Measurements from ENCODE around the gene CIITA. TPM values are rescaled to one million over a fixed set of nuclear protein-coding genes. Genes with fewer than 3 reads are reported as not detected.
"Not testable (repeated sequence)": the region's sequence is repeated elsewhere in the genome, so short reads cannot be mapped to it uniquely, and the experiment has no call there.

CIITA gene
- total RNA-seq, 2 experiments from 2014 or later: 1.8 to 3.2 TPM

DNA sequence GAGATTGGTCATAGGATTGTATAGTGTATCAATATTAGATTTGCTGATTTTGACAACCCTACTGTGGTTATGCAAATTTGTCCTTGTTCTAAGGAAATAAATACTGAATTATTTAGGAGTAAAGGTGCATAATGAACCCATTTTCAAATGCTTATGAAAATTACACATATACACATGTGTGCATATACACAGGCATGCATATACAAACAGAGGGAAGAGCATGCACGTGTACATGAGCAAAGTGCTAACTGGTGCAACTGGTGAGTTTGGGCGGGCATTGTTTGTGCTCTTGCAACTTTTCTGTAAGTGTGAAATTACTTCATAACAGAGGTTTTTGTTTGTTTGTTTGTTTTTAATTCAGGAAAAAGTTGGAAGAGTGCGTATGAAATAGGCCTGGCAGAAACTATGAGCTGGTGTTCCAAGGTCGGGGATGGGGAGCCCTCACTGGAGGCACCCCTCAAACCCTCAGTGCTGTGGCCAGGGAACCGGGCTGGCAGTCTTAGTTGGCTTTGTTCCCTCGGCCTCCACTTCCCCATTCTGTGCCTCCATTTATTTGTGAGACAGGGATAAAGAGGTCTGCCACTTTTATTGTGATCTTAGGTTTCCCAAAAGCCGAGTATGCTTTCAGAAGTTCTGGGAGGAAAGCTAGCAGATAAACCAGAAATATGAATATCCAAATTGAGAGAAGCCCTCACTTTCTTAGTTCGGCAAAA is 59.4 kb downstream of the CIITA start:
- no peak for DNase-seq
- ChIA-PET POLR2A (interaction anchor here (0.8 to 1.2 kb wide), 2 partner anchors 19 to 193 kb away, joined by 3 to 9 read pairs; partner anchors contain the start of gene NUBP1), CTCF (interaction anchor here (0.5 to 2.4 kb wide), 4 partner anchors 13 to 267 kb away, joined by 3 to 16 read pairs (median 4); no protein-coding TSS in a partner anchor)
- no peaks in the 10 kb centered on the region for H3K9me3 Mint-ChIP-seq
- no peak overlapping the region for H3K4me3 Mint-ChIP-seq
- H3K27ac Mint-ChIP-seq: no peak overlapping the region
- no peaks in the 10 kb centered on the region for H3K27me3 Mint-ChIP-seq
- intact Hi-C loops (cut with micrococcal nuclease): no loop called here
- peaks cover 19% of the 10 kb centered on the region for H3K36me3 Mint-ChIP-seq
- peaks cover 69% of the 10 kb centered on the region for H3K4me1 Mint-ChIP-seq (ENCODE audit: low read depth)

- no peak for DNase-seq
- H3K4me1 Mint-ChIP-seq (ENCODE audit: low read depth): peaks cover 69% of the 10 kb centered on the region
- ChIA-PET POLR2A (interaction anchor here (0.8 to 1.2 kb wide), 2 partner anchors 18 to 193 kb away, joined by 3 to 9 read pairs; partner anchors contain the start of gene NUBP1), CTCF (interaction anchor here (0.5 to 2.4 kb wide), 7 partner anchors 14 to 422 kb away, joined by 3 to 16 read pairs (median 3); no protein-coding TSS in a partner anchor)
- peaks cover 17% of the 10 kb centered on the region for H3K36me3 Mint-ChIP-seq
- H3K27ac Mint-ChIP-seq: no peak overlapping the region
- intact Hi-C loops (cut with micrococcal nuclease): no loop called here
- H3K27me3 Mint-ChIP-seq: no peaks in the 10 kb centered on the region
- H3K9me3 Mint-ChIP-seq: no peaks in the 10 kb centered on the region
- peak overlapping the region; percentile 41 for H3K4me3 Mint-ChIP-seq
These were observed 60.3 kb downstream of the CIITA start for GRCh38 chr16:10937068-10937859.

GRCh38 chr16:10938321-10938720 is 61.3 kb downstream of the CIITA start:
- peak overlapping the region; percentile 64 for H3K27ac Mint-ChIP-seq
- ChIA-PET CTCF (interaction anchor here (1.6 to 2.6 kb wide), 2 partner anchors 16 to 423 kb away, joined by 4 to 11 read pairs; no protein-coding TSS in a partner anchor), POLR2A (interaction anchor here (1.2 kb wide), 1 partner anchor 195 kb away, joined by 3 read pairs; the partner anchor contains the start of gene NUBP1)
- H3K4me1 Mint-ChIP-seq (ENCODE audit: low read depth): peaks cover 74% of the 10 kb centered on the region
- no peaks in the 10 kb centered on the region for H3K27me3 Mint-ChIP-seq
- intact Hi-C loops (cut with micrococcal nuclease): loop anchor here (2.0 kb wide), 1 partner anchor 68 kb away; no protein-coding TSS in a partner anchor
- peak; percentile 82 for DNase-seq
- H3K9me3 Mint-ChIP-seq: no peaks in the 10 kb centered on the region
- H3K4me3 Mint-ChIP-seq: peak overlapping the region; percentile 92
- H3K36me3 Mint-ChIP-seq: peaks cover 17% of the 10 kb centered on the region

GRCh38 chr16:10938796-10939648 is 62.0 kb downstream of the CIITA start:
- POLR2A ChIA-PET: interaction anchor here (1.2 kb wide), 1 partner anchor 195 kb away, joined by 3 read pairs; the partner anchor contains the start of gene NUBP1
- no peak for DNase-seq
- intact Hi-C loops (cut with micrococcal nuclease): loop anchor here (2.0 kb wide), 1 partner anchor 68 kb away; no protein-coding TSS in a partner anchor
- no peaks in the 10 kb centered on the region for H3K27me3 Mint-ChIP-seq
- H3K9me3 Mint-ChIP-seq: no peaks in the 10 kb centered on the region
- H3K4me1 Mint-ChIP-seq (ENCODE audit: low read depth): peaks cover 77% of the 10 kb centered on the region
- CTCF ChIA-PET: interaction anchor here (0.7 to 2.6 kb wide), 3 partner anchors 17 to 424 kb away, joined by 4 to 11 read pairs (median 5); no protein-coding TSS in a partner anchor
- peak overlapping the region; percentile 64 for H3K27ac Mint-ChIP-seq
- peak overlapping the region; percentile 92 for H3K4me3 Mint-ChIP-seq
- peaks cover 17% of the 10 kb centered on the region for H3K36me3 Mint-ChIP-seq

GRCh38 chr16:10939649-10940234 is 62.7 kb downstream of the CIITA start:
- H3K4me1 Mint-ChIP-seq (ENCODE audit: low read depth): peaks cover 72% of the 10 kb centered on the region
- no peaks in the 10 kb centered on the region for H3K27me3 Mint-ChIP-seq
- H3K4me3 Mint-ChIP-seq: peak overlapping the region; percentile 92
- intact Hi-C loops (cut with micrococcal nuclease): loop anchor here (2.0 to 5.0 kb wide), 4 partner anchors 21 to 978 kb away; partner anchors contain the start of gene GSPT1
- ChIA-PET POLR2A (no interaction called here), CTCF (interaction anchor here (0.7 to 2.6 kb wide), 4 partner anchors 18 to 425 kb away, joined by 4 to 11 read pairs (median 6); no protein-coding TSS in a partner anchor)
- no peak for DNase-seq
- H3K36me3 Mint-ChIP-seq: peaks cover 17% of the 10 kb centered on the region
- H3K27ac Mint-ChIP-seq: peak overlapping the region; percentile 2
- H3K9me3 Mint-ChIP-seq: no peaks in the 10 kb centered on the region

DNA sequence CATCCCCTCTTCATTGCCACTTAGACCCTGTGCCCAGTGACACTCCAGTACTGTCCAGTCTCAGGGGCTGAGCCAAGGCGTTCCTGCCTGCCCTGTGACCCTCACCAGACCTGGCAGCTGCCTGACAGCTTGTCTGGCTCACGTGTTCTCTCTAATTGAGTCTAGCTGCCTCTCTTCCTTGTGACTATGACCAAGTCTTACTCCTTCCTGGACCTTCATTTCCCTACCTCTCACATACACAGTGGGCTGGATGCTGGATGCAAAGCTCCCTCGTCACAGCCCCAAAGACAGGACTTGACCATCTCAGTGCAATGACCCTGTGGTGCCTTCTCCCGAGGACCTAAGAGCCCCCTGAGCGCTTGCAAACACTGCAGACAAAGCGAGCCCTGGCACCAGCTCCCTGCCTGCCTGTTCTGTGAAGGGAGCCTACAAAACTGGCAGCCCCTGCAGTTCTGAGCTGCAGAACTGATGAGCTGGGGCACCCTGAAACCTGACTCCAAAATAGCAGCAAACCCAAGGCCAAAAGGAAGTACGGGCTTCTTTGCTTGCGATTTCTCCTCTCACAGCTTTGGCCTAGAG is 63.6 kb downstream of the CIITA start:
- intact Hi-C loops (cut with micrococcal nuclease): loop anchor here (2.0 to 5.0 kb wide), 3 partner anchors 22 to 977 kb away; partner anchors contain the start of gene GSPT1

GRCh38 chr16:10941127-10941933 is 64.3 kb downstream of the CIITA start:
- H3K27me3 Mint-ChIP-seq: no peaks in the 10 kb centered on the region
- intact Hi-C loops (cut with micrococcal nuclease): loop anchor here (2.0 to 5.0 kb wide), 3 partner anchors 23 to 976 kb away; partner anchors contain the start of gene GSPT1
- H3K9me3 Mint-ChIP-seq: no peaks in the 10 kb centered on the region
- H3K4me1 Mint-ChIP-seq (ENCODE audit: low read depth): peaks cover 73% of the 10 kb centered on the region
- H3K4me3 Mint-ChIP-seq: peak overlapping the region; percentile 92
- ChIA-PET POLR2A (interaction anchor here (0.7 to 1.2 kb wide), 3 partner anchors 46 to 310 kb away, joined by 3 to 6 read pairs (median 3); partner anchors contain the start of gene NUBP1), CTCF (interaction anchor here (0.6 to 2.6 kb wide), 5 partner anchors 12 to 593 kb away, joined by 3 to 11 read pairs (median 3); no protein-coding TSS in a partner anchor)
- DNase-seq: no peak
- H3K36me3 Mint-ChIP-seq: peaks cover 14% of the 10 kb centered on the region
- peak overlapping the region; percentile 79 for H3K27ac Mint-ChIP-seq

More for the DNA sequence above, 63.6 kb downstream of the CIITA start:
- H3K9me3 Mint-ChIP-seq: no peaks in the 10 kb centered on the region
- CTCF ChIA-PET: interaction anchor here (0.6 to 2.6 kb wide), 5 partner anchors 13 to 594 kb away, joined by 3 to 11 read pairs (median 3); no protein-coding TSS in a partner anchor
- POLR2A ChIA-PET: interaction anchor here (0.7 to 1.2 kb wide), 3 partner anchors 45 to 311 kb away, joined by 3 to 6 read pairs (median 3); partner anchors contain the start of gene NUBP1
- peak; percentile 27 for DNase-seq
- peak overlapping the region; percentile 79 for H3K27ac Mint-ChIP-seq
- H3K4me3 Mint-ChIP-seq: peak overlapping the region; percentile 92
- H3K4me1 Mint-ChIP-seq (ENCODE audit: low read depth): peaks cover 73% of the 10 kb centered on the region
- H3K36me3 Mint-ChIP-seq: peaks cover 17% of the 10 kb centered on the region
- H3K27me3 Mint-ChIP-seq: no peaks in the 10 kb centered on the region

DNA sequence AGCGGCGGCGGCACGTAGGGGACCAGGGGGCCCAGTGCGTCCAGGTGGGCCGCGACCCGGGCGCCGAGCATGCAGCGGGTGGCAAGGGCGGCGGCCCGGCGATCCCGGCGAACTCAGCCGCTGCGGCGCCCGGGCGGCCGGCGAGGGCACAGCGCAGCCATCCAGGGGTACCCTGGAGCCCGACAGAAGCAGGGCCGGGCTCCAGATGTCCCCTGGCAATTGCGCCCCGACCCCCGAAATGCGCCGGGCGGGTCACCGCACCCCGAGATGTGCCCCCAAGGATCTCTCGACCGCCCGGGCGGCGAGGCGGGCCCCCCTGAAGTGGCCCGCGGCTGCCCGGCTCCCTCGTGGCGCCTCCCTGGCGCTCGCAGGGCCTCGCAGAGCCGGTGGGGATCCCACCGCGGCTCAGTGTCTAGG is 64.9 kb downstream of the CIITA start:
- H3K9me3 Mint-ChIP-seq, H3K27me3 Mint-ChIP-seq, POLR2A ChIA-PET, H3K27ac Mint-ChIP-seq, DNase-seq: not testable (repeated sequence)
- peak overlapping the region; percentile 92 for H3K4me3 Mint-ChIP-seq
- intact Hi-C loops (cut with micrococcal nuclease): loop anchor here (2.0 to 5.0 kb wide), 4 partner anchors 23 to 975 kb away; partner anchors contain the start of gene GSPT1
- H3K4me1 Mint-ChIP-seq (ENCODE audit: low read depth): peaks cover 70% of the 10 kb centered on the region
- peaks cover 11% of the 10 kb centered on the region for H3K36me3 Mint-ChIP-seq
- CTCF ChIA-PET: interaction anchor here (1.0 kb wide), 4 partner anchors 9 to 23 kb away, joined by 3 to 6 read pairs (median 4); no protein-coding TSS in a partner anchor

DNA sequence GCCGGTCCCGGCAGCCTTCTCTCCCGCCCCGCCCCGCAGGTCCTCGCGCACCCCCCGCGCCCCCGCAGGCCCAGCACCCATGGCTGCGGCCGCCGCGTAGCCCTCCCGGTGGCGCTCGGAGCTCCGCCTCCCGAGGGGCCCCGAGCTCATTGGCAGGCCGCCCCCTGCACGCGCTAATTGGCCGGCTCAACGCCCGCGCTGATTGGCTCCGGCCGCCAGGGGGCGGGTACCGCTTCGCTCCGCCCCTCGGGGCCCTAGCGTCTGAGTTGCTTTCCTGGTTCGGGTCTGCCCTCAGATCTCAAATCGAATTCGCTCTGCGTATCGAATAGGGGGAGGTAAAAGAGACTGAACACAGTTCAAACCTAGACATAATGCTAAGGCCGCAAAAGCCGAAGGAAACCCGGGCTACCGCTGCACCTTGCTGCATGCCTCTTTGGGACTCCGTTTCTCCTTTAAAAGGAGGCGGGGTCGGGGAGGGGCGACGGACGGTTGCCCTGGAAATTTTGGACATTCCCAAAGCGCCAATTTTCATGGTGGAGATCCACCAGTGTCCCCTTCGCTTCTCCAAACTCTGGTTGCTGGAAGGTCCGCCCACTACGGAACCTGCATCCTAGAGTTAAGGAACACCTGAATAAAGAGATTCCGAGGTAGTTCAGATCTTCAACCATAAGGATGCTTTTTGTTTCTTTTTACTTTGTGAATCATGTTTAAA is 65.5 kb downstream of the CIITA start, which contains the start of gene DEXI:
TSS of gene DEXI (minus strand) at position 117 of the 712 bp plus-strand sequence. CDS start 463 bp downstream, outside the sequence.
- H3K27me3 Mint-ChIP-seq: no peaks in the 10 kb centered on the region
- POLR2A ChIA-PET: no interaction called here
- peaks cover 70% of the 10 kb centered on the region for H3K4me1 Mint-ChIP-seq (ENCODE audit: low read depth)
- CTCF ChIA-PET: interaction anchor here (1.0 kb wide), 4 partner anchors 9 to 24 kb away, joined by 3 to 6 read pairs (median 4); no protein-coding TSS in a partner anchor
- peaks cover 11% of the 10 kb centered on the region for H3K36me3 Mint-ChIP-seq
- H3K4me3 Mint-ChIP-seq: peak within 1 kb of the TSS; percentile 92
- H3K9me3 Mint-ChIP-seq: no peaks in the 10 kb centered on the region
- H3K27ac Mint-ChIP-seq: peak within 1 kb of the TSS; percentile 79
- intact Hi-C loops (cut with micrococcal nuclease): loop anchor here (2.0 to 5.0 kb wide), 3 partner anchors 198 to 975 kb away; partner anchors contain the start of gene GSPT1
- peak; percentile 97 for DNase-seq

Data from activated CD4-positive, alpha-beta memory T cell treated with anti-CD3 and anti-CD28 coated beads for 36 hours (primary cell).